SU-DHL-6 (cell line): Measurements from ENCODE around the gene ATL3.

Experiments
- EZH2phosphoT487 ChIP-seq: fragments of 200-600 bp; sonication (generic), shearing (Covaris generic); conservative IDR thresholded peaks from 2 replicates; pipeline ENCODE4 v1.6.1; 2018; ENCODE audit warnings: mild to moderate bottlenecking, antibody characterized with exemption, low read length, moderate library complexity, mixed read lengths
- TF ChIP-seq, protein P1 (sequence below): fragments of 200-600 bp; sonication (generic); IDR thresholded peaks from one replicate; pipeline ENCODE4 v1.5.1; 2017; ENCODE audit warnings: antibody characterized with exemption, mild to moderate bottlenecking, low read length, moderate library complexity; ENCODE audit not compliant: insufficient read depth, poor library complexity, severe bottlenecking

- TF ChIP-seq, protein P1, sequence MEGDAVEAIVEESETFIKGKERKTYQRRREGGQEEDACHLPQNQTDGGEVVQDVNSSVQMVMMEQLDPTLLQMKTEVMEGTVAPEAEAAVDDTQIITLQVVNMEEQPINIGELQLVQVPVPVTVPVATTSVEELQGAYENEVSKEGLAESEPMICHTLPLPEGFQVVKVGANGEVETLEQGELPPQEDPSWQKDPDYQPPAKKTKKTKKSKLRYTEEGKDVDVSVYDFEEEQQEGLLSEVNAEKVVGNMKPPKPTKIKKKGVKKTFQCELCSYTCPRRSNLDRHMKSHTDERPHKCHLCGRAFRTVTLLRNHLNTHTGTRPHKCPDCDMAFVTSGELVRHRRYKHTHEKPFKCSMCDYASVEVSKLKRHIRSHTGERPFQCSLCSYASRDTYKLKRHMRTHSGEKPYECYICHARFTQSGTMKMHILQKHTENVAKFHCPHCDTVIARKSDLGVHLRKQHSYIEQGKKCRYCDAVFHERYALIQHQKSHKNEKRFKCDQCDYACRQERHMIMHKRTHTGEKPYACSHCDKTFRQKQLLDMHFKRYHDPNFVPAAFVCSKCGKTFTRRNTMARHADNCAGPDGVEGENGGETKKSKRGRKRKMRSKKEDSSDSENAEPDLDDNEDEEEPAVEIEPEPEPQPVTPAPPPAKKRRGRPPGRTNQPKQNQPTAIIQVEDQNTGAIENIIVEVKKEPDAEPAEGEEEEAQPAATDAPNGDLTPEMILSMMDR = no peak
- TF ChIP-seq EZH2phosphoT487 = no peak
Measured at GRCh38 chr11:63643205-63643604, 28.0 kb downstream of the ATL3 start.
